HG03097 (cell line): ENCODE data around the gene RASSF10.

ENCODE experiments used
- ATAC-seq: cut with Tn5 transposase; IDR thresholded peaks from one replicate; pipeline ENCODE4 v1.9.1; 2021; ENCODE audit not compliant: unreplicated experiment, low FRiP score

The RASSF10 gene

DNA sequence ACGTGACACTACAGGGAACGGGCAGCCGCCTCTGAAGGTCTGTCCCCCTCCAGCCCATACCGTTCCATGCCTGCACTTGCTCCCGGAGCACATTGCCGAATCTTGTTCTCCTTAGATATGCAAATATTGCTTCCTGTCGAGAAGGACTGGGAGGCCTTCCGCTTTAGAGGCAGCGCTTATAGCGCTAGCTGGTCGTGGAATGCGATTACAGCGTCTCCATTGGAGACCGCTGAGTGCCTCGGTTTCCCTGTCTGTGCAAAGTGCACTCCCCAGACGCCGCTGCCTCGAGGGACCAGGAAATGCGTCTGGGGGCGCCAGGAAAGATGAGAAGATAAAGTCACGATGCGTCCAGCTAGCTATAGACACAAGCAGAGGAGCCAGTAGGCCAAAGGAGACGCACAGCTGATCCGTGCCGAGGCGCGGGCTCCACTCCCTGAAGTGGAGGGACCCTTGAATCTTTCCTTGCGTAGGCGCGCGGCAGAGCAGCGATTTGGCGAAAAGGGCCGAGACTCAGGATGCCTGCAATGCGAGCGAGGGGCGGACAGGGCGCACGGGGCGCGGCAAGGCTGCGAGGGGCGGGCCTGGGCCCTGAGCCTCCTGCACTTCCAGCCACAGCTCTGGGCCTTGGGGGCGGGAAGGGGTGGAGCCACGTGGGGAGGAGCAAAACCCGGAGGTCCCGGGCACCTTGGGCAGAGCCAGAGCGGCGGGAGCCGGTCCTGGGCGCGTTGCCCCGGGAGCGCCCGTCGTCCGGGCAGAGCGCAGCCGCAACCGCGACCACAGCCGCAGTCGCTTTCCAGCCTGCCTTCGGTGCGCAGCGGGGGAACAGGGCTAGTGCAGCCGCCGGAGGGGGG, at the start of gene RASSF10:
Gene RASSF10 (plus strand): TSS at position 692 of the 851 bp plus-strand sequence. CDS start 261 bp downstream, outside the sequence.
- no peak for ATAC-seq

GRCh38 chr11:12961615-12962014, 47.5 kb upstream of the RASSF10 start:
- no peak for ATAC-seq

- no peak for ATAC-seq
These were observed 46.8 kb upstream of the RASSF10 start for GRCh38 chr11:12962306-12962705.

DNA sequence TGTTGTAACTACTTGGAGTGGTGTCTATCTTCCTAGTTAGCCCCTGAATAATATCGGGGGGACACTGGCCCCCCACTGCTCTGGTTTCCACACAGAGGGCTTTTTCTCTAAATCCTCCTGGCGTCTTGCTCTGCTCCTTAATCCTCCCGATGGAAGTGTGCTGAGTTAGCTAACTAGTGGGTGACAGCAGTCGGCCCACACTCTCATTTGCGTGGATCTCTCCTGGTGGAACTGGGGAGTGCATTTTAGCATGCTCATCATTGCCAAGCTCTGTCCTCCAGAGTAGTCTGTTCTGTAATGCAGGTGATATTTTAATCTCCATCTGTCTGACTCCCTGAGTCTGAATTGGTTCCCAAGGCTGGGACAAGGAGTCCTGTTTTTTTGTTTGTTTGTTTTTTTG, 46.1 kb upstream of the RASSF10 start:
- ATAC-seq: no peak

DNA sequence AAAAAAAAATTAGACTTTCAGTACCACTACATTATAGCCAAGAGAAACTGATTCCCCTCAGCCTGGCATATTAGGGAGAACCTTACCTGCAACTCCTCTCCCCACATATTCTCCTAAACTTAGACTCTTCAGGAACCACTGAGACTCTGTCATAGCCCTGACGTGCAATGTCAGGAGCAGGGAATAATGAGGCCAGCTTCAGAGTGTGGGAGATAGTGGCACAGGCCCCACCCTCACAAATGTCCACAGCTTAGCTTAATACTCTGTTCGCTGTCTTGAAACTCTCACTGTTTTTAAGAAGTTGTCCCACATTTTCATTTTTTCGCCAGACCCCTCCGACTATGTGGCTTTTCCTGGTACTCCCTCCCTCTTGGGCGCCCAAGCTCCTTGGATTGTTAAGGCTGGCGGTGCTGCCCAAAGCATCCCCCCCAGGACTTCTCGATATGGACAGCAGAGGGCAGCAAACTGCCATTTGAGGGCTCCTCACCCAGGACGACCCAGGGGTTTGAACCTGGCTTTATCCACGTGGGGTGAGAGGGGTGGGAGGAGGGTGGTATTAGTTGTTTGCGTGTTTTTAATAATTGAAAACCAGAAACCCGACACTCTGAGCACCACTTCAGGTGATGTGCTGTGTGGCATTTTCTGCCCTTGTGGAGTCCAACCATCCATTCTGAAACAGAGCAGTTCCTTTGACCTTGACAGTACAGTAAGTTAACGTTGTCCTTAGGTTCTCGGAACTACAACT, 45.2 kb upstream of the RASSF10 start:
- peak; percentile 54 for ATAC-seq

DNA sequence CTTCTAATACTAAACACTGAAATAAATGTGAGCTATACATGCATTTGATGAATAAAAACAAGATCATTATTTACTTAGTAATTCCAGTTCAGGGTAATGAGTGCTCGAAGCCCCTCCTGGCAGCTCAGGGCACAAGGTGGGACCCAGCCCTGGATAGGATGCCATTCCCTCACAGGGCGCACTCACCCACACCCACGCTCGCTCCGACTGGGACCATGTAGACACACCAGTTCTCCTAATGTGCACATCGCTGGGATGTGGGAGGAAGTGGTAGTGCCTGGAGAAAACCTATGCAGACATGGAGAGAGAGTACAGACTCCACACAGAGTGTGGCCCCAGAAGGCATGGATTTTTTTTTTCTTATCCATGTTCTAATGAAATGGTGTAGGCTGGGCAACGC, 44.5 kb upstream of the RASSF10 start:
- no peak for ATAC-seq

DNA sequence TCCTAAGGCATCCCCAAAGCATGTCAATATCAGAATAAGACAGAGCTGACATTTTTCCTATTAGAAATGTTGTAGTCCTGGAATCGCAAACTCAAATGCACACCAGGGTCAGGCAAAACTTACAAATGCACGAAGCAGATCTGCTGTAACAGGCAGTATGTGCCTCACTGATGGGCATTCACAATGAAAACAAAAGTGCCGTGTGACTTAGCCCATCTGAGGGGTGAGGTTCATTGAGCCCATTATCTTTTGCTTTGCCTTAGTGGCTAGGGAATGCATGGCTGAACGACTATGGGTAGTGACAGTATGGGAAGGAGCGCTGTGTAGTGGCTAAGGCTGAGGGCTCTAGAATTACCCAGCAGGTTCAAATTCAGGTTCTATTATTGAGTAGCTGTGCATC, 43.1 kb upstream of the RASSF10 start:
- no peak for ATAC-seq

GRCh38 chr11:12968101-12968500, 41.0 kb upstream of the RASSF10 start:
- no peak for ATAC-seq

- no peak for ATAC-seq
These were observed 40.3 kb upstream of the RASSF10 start for GRCh38 chr11:12968826-12969225.

DNA sequence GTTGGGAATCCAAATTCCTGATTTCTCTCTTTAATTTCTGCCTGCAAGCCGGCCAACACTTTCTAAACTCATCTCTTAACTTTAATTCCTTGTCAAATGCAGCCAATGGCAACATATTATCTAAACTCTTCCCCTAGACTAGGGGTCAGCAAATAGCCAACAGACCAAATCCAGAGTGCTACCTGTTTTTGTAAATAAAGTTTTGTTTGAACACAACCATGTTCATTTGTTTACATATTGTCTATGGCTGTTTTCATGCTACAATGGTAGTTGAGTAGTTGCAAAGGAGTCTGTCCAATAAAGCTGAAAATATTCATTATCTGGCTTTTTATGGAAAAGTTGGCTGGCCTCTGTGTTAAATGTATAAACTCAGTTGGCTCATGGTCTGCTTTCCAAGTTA, 37.2 kb upstream of the RASSF10 start:
- ATAC-seq: no peak

- no peak for ATAC-seq
These were observed 35.5 kb upstream of the RASSF10 start for GRCh38 chr11:12973528-12974181.

DNA sequence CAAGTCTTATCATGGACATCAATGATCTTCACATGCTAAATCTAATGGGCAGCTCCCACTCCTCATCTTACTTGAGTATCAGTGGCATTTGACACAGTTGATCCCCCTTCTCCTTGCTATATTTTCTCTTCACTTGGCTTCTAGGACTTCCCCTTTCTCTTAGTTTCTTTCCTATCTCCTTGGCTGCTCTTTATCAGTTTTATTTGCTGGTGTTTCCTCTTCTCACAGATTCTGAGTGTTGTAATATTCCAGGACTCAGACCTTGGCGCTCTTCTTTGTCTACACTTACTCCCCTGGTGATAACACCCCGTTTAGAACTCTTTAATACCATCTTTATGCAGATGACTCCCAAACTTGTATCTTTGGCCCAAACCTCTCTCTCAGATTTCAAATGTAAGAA, 33.9 kb upstream of the RASSF10 start:
- ATAC-seq: no peak

- no peak for ATAC-seq
These were observed 29.0 kb upstream of the RASSF10 start for GRCh38 chr11:12979928-12980689.

DNA sequence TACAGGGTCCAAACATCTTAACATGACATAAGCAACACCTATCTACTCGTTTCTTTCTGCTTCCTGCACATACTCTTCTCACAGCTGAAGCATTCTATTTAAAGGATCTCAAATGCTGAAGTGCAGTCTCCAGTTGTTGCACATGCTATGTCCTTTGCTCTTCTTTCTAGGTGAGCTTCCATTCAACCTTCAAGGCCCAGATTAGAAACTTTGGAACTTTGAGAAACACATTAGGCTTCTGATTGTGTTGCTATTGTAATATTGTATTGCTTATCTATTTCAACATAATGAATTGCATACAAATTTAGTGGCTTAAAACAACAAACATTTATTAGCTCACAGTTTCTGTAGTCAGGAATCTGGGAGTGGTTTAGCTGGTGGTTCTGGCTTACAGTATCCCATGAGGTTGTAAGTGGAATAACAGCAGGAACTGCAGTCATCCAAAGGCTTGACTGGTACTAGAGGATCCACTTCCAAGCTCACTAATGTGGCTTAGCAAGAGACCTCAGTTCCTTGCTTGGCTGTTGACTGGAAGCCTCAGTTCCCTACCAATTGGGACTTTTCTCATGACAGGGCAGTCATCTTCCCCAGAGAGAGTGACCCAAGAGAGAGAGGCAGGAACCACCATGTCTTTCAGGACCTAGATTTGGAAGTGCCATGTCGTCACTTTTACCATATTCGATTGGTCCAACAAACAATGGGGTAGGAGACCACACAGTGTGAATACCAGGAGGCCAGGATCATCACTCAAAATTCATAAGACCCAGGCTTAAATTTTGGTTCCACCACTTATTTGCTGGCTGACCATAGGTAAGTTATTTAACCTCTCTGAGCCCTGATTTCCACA, 27.2 kb upstream of the RASSF10 start:
- ATAC-seq: no peak

DNA sequence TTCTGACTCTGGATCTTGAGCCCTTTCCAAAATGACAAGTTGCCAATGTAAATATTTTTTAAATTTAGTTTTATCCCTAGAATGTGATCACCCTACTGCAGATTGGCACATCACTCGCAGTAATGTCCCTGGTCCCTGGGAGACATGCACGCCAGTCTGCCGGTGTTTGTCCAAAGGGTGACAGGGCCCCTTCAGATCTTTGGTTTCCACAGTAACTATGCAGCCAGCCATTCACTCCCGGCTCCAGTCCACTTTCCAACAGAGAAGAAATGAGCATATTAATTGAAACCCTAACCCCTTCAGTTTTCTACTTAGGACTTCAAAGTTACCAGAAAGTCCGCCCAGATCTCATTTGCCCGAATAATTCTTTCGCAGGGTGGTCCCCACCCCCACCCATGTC, 25.8 kb upstream of the RASSF10 start:
- ATAC-seq: no peak

GRCh38 chr11:12986194-12986898, 22.8 kb upstream of the RASSF10 start:
- ATAC-seq: no peak

- ATAC-seq: no peak
These were observed 19.5 kb upstream of the RASSF10 start for GRCh38 chr11:12989428-12990161.

GRCh38 chr11:12990162-12990480, 19.0 kb upstream of the RASSF10 start:
- no peak for ATAC-seq

DNA sequence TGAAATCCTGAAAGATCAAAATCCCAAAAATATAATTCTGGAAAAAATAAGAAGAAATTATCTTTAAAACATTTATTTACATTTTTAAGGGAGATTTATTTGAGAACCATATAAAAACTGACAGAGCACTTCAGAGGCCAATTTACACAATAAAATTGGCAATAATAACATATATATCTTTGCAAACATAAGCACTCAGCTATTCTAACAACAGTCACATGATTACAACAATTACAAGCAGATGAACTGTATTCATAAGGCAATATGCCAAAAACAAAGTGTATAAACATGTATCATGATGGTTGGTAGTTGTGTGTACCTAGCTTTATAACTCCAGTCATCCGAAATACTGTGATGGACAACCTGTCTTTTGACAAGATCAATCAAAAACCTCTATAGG, 17.7 kb upstream of the RASSF10 start:
- no peak for ATAC-seq
